GM21619 (cell line): ENCODE data around the gene GGA1.

ENCODE experiments used
- ATAC-seq: cut with Tn5 transposase; IDR thresholded peaks from one replicate; pipeline ENCODE4 v1.9.1; 2021; ENCODE audit not compliant: unreplicated experiment

GGA1 gene

GRCh38 chr22:37672920-37673455 lies 64.4 kb downstream of the GGA1 start:
- ATAC-seq, result no peak

GRCh38 chr22:37674248-37674647 lies 65.6 kb downstream of the GGA1 start:
- no peak for ATAC-seq

- peak; percentile 44 for ATAC-seq
These were observed 66.6 kb downstream of the GGA1 start, which contains the start of gene LGALS1 for GRCh38 chr22:37674951-37675929. Gene LGALS1 (plus strand): TSS chr22:37675636. CDS start chr22:37675703, 67 bp downstream.

- no peak for ATAC-seq
These were observed 67.5 kb downstream of the GGA1 start for GRCh38 chr22:37675930-37676735.

GRCh38 chr22:37676736-37677492 lies 68.3 kb downstream of the GGA1 start:
- peak; percentile 52 for ATAC-seq

GRCh38 chr22:37677493-37677974 lies 68.9 kb downstream of the GGA1 start:
- ATAC-seq, result no peak

- ATAC-seq, result no peak
These were observed 69.7 kb downstream of the GGA1 start for GRCh38 chr22:37678372-37678771.

GRCh38 chr22:37679670-37680069 lies 71.0 kb downstream of the GGA1 start:
- ATAC-seq, result no peak

GRCh38 chr22:37680191-37680851 lies 71.7 kb downstream of the GGA1 start:
- no peak for ATAC-seq

- no peak for ATAC-seq
These were observed 72.4 kb downstream of the GGA1 start for GRCh38 chr22:37681001-37681424.

- ATAC-seq, result no peak
These were observed 73.0 kb downstream of the GGA1 start for GRCh38 chr22:37681556-37682049.
